HG02623 (cell line): Measurements from ENCODE around the gene HNRNPC.
"Not testable (repeated sequence)": the region's sequence is repeated elsewhere in the genome, so short reads cannot be mapped to it uniquely, and the experiment has no call there.

Experiments
- ATAC-seq: cut with Tn5 transposase; IDR thresholded peaks from one replicate; pipeline ENCODE4 v1.9.1; 2021; ENCODE audit warnings: moderate library complexity; ENCODE audit not compliant: unreplicated experiment

HNRNPC gene

GRCh38 chr14:21269252-21270046, at the start of gene HNRNPC:
TSS of gene HNRNPC (minus strand) at chr14:21269442. CDS start at chr14:21234193, 35,249 bp downstream.
- ATAC-seq = peak; percentile 90

- ATAC-seq = no peak
These were observed 48.2 kb upstream of the HNRNPC start for GRCh38 chr14:21317398-21317797.

- no peak for ATAC-seq
These were observed 44.3 kb upstream of the HNRNPC start for GRCh38 chr14:21313512-21313911.

GRCh38 chr14:21311614-21312013, 42.4 kb upstream of the HNRNPC start:
- ATAC-seq = no peak

- ATAC-seq = no peak
These were observed 40.7 kb upstream of the HNRNPC start for GRCh38 chr14:21309956-21310355.

- no peak for ATAC-seq
These were observed 40.0 kb upstream of the HNRNPC start for GRCh38 chr14:21309238-21309636.

GRCh38 chr14:21308479-21309237, 39.4 kb upstream of the HNRNPC start:
- ATAC-seq = peak; percentile 75

- no peak for ATAC-seq
These were observed 38.9 kb upstream of the HNRNPC start for GRCh38 chr14:21308132-21308478.

GRCh38 chr14:21307637-21308036, 38.4 kb upstream of the HNRNPC start:
- no peak for ATAC-seq

- ATAC-seq = not testable (repeated sequence)
These were observed 33.5 kb upstream of the HNRNPC start for GRCh38 chr14:21302836-21303140.

- ATAC-seq = no peak
These were observed 33.0 kb upstream of the HNRNPC start for GRCh38 chr14:21302013-21302835.

GRCh38 chr14:21300892-21301291, 31.6 kb upstream of the HNRNPC start:
- ATAC-seq = no peak

GRCh38 chr14:21299562-21300130, 30.4 kb upstream of the HNRNPC start:
- ATAC-seq = no peak

GRCh38 chr14:21298358-21298757, 29.1 kb upstream of the HNRNPC start:
- no peak for ATAC-seq

- not testable (repeated sequence) for ATAC-seq
These were observed 24.8 kb upstream of the HNRNPC start for GRCh38 chr14:21294026-21294425.

- ATAC-seq = no peak
These were observed 17.9 kb upstream of the HNRNPC start for GRCh38 chr14:21287168-21287567.

GRCh38 chr14:21286516-21286915, 17.3 kb upstream of the HNRNPC start:
- ATAC-seq = not testable (repeated sequence)

GRCh38 chr14:21281917-21282316, 12.7 kb upstream of the HNRNPC start:
- ATAC-seq = not testable (repeated sequence)

- ATAC-seq = no peak
These were observed 10.5 kb upstream of the HNRNPC start, which contains the start of gene RPGRIP1 for GRCh38 chr14:21279783-21280182. TSS of gene RPGRIP1 (plus strand) at chr14:21280083. CDS start at chr14:21287977, 7,894 bp downstream.

- no peak for ATAC-seq
These were observed 9.4 kb upstream of the HNRNPC start for GRCh38 chr14:21278632-21279031.

GRCh38 chr14:21275261-21275858, 6.1 kb upstream of the HNRNPC start:
- no peak for ATAC-seq
